A549 (cell line): ENCODE data around the gene ADGRF4.

Experiments
- CBX8 ChIP-seq: fragments of 200-600 bp; sonication (generic); IDR thresholded peaks from 2 replicates; pipeline ENCODE4 v1.6.1; 2016
- EHMT2 ChIP-seq: fragments of 200-600 bp; sonication (generic); IDR thresholded peaks from 2 replicates; pipeline ENCODE4 v1.6.1; 2016; ENCODE audit warnings: antibody characterized with exemption, low read depth, mild to moderate bottlenecking, moderate library complexity
- EP300 ChIP-seq, 2 experiments: fragments of >200 bp; sonication (Bioruptor Twin); formaldehyde crosslinking; IDR thresholded peaks; 2 replicates in 1 of 2; 3 replicates in 1 of 2; pipeline ENCODE4 v1.6.1; 2016 to 2017
- ESRRA ChIP-seq: fragments of 150-350 bp; IDR thresholded peaks from 2 replicates; pipeline ENCODE4 v1.6.1; 2014; ENCODE audit warnings: mild to moderate bottlenecking, low read length, borderline replicate concordance
- FOSB ChIP-seq: fragments of 250-450 bp; sonication (Bioruptor Pico); IDR thresholded peaks from 2 replicates; pipeline ENCODE4 v1.5.0; 2020; ENCODE audit warnings: mild to moderate bottlenecking, moderate library complexity
- MYC ChIP-seq: IDR thresholded peaks from 2 replicates; pipeline ENCODE4 v1.6.1; 2012; ENCODE audit warnings: mild to moderate bottlenecking, inconsistent platforms, low read length, improper control_type of control experiment, borderline replicate concordance
- NR3C1 ChIP-seq: fragments of >200 bp; sonication (Bioruptor Twin); formaldehyde crosslinking; IDR thresholded peaks from 3 replicates; pipeline ENCODE4 v1.6.1; 2017
- TF ChIP-seq, protein P1 (sequence below): fragments of 200-600 bp; sonication (generic); IDR thresholded peaks from 2 replicates; pipeline ENCODE4 v1.6.1; 2016; ENCODE audit warnings: antibody characterized with exemption, mild to moderate bottlenecking, moderate library complexity
- TF ChIP-seq, protein P2 (sequence below): fragments of >200 bp; sonication (Bioruptor Twin); formaldehyde crosslinking; IDR thresholded peaks from 3 replicates; pipeline ENCODE4 v1.5.1; 2016
- TF ChIP-seq, protein P3 (sequence below): fragments of 250-450 bp; sonication (Bioruptor Pico); IDR thresholded peaks from 2 replicates; pipeline ENCODE4 v1.5.0; 2021; ENCODE audit warnings: mild to moderate bottlenecking, moderate library complexity, borderline replicate concordance
- TF ChIP-seq, protein P4 (sequence below): IDR thresholded peaks from 2 replicates; pipeline ENCODE4 v1.6.1; 2012
- TF ChIP-seq, protein P5 (sequence below): fragments of 450-650 bp; IDR thresholded peaks from 2 replicates; pipeline ENCODE4 v1.6.1; 2014; ENCODE audit warnings: antibody characterized with exemption

DNA sequence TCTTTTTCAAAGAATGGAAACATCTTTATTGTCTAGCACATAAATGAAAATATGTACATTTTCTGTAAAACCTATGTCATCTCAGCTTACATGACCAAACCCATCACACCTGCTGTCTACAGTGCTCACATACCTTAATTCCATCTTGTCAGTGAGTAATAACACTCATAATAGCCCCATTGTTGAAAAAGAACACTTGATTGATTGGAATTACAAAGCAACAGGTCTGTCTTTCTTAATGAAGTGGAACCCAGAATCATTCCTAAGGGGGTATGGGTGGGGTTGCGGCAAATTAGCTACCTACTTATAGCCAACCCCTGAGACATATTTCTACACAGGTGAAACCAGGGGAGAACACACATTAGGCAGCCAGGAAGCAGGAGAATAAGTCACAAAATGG lies 20.2 kb downstream of the ADGRF4 start:
- TF ChIP-seq, protein P1, sequence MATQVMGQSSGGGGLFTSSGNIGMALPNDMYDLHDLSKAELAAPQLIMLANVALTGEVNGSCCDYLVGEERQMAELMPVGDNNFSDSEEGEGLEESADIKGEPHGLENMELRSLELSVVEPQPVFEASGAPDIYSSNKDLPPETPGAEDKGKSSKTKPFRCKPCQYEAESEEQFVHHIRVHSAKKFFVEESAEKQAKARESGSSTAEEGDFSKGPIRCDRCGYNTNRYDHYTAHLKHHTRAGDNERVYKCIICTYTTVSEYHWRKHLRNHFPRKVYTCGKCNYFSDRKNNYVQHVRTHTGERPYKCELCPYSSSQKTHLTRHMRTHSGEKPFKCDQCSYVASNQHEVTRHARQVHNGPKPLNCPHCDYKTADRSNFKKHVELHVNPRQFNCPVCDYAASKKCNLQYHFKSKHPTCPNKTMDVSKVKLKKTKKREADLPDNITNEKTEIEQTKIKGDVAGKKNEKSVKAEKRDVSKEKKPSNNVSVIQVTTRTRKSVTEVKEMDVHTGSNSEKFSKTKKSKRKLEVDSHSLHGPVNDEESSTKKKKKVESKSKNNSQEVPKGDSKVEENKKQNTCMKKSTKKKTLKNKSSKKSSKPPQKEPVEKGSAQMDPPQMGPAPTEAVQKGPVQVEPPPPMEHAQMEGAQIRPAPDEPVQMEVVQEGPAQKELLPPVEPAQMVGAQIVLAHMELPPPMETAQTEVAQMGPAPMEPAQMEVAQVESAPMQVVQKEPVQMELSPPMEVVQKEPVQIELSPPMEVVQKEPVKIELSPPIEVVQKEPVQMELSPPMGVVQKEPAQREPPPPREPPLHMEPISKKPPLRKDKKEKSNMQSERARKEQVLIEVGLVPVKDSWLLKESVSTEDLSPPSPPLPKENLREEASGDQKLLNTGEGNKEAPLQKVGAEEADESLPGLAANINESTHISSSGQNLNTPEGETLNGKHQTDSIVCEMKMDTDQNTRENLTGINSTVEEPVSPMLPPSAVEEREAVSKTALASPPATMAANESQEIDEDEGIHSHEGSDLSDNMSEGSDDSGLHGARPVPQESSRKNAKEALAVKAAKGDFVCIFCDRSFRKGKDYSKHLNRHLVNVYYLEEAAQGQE: no peak
- TF ChIP-seq EHMT2 (no peak), EP300 (IDR thresholded peaks at IDR 0.05) (no peak), MYC (no peak), FOSB (CRISPR knock-in tag) (no peak), CBX8 (no peak), NR3C1 (no peak), ESRRA (no peak)
- TF ChIP-seq, protein P2, sequence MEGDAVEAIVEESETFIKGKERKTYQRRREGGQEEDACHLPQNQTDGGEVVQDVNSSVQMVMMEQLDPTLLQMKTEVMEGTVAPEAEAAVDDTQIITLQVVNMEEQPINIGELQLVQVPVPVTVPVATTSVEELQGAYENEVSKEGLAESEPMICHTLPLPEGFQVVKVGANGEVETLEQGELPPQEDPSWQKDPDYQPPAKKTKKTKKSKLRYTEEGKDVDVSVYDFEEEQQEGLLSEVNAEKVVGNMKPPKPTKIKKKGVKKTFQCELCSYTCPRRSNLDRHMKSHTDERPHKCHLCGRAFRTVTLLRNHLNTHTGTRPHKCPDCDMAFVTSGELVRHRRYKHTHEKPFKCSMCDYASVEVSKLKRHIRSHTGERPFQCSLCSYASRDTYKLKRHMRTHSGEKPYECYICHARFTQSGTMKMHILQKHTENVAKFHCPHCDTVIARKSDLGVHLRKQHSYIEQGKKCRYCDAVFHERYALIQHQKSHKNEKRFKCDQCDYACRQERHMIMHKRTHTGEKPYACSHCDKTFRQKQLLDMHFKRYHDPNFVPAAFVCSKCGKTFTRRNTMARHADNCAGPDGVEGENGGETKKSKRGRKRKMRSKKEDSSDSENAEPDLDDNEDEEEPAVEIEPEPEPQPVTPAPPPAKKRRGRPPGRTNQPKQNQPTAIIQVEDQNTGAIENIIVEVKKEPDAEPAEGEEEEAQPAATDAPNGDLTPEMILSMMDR: no peak
- TF ChIP-seq, protein P3, sequence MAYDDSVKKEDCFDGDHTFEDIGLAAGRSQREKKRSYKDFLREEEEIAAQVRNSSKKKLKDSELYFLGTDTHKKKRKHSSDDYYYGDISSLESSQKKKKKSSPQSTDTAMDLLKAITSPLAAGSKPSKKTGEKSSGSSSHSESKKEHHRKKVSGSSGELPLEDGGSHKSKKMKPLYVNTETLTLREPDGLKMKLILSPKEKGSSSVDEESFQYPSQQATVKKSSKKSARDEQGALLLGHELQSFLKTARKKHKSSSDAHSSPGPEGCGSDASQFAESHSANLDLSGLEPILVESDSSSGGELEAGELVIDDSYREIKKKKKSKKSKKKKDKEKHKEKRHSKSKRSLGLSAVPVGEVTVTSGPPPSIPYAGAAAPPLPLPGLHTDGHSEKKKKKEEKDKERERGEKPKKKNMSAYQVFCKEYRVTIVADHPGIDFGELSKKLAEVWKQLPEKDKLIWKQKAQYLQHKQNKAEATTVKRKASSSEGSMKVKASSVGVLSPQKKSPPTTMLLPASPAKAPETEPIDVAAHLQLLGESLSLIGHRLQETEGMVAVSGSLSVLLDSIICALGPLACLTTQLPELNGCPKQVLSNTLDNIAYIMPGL (CRISPR knock-in tag): no peak
- TF ChIP-seq, protein P4, sequence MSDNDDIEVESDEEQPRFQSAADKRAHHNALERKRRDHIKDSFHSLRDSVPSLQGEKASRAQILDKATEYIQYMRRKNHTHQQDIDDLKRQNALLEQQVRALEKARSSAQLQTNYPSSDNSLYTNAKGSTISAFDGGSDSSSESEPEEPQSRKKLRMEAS: no peak
- TF ChIP-seq, protein P5, sequence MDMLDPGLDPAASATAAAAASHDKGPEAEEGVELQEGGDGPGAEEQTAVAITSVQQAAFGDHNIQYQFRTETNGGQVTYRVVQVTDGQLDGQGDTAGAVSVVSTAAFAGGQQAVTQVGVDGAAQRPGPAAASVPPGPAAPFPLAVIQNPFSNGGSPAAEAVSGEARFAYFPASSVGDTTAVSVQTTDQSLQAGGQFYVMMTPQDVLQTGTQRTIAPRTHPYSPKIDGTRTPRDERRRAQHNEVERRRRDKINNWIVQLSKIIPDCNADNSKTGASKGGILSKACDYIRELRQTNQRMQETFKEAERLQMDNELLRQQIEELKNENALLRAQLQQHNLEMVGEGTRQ: no peak
